WERI-Rb-1 (cell line): Measurements from ENCODE around the gene DNAAF5.
A peak's percentile ranks its signal among the peaks of the same experiment; 100 is the strongest.

ENCODE experiments used
- DNase-seq: peaks from one replicate; pipeline ENCODE4 v3.0.0-alpha.2; 2020
- H3K27ac ChIP-seq: fragments of 250-450 bp; sonication (Bioruptor Pico); 2 replicates; pipeline ENCODE4 v1.5.1; 2020; ENCODE audit warnings: mild to moderate bottlenecking, moderate library complexity
- H3K27me3 ChIP-seq: fragments of 250-450 bp; sonication (Bioruptor Pico); 2 replicates; pipeline ENCODE4 v1.5.1; 2021; ENCODE audit warnings: mild to moderate bottlenecking, low read depth, moderate library complexity; ENCODE audit not compliant: insufficient read depth, severe bottlenecking
- H3K36me3 ChIP-seq: fragments of 250-450 bp; sonication (Bioruptor Pico); 2 replicates; pipeline ENCODE4 v1.5.1; 2020; ENCODE audit warnings: mild to moderate bottlenecking, moderate library complexity
- H3K4me3 ChIP-seq: 2 replicates; pipeline ENCODE4 v1.5.1; 2011; ENCODE audit warnings: low read depth, mild to moderate bottlenecking, control low read depth, low read length
- H3K9me3 ChIP-seq: fragments of 250-450 bp; sonication (Bioruptor Pico); 2 replicates; pipeline ENCODE4 v1.5.1; 2021; ENCODE audit warnings: mild to moderate bottlenecking, moderate library complexity; ENCODE audit not compliant: severe bottlenecking
- CTCF ChIP-seq: IDR thresholded peaks from 2 replicates; pipeline ENCODE4 v1.5.1; 2011; ENCODE audit warnings: low read depth, mild to moderate bottlenecking, control low read depth, inconsistent platforms, low read length

Gene DNAAF5

GRCh38 chr7:729140-730000 is 2.9 kb downstream of the DNAAF5 start:
- Histone ChIP-seq H3K4me3 (no peak overlapping the region), H3K9me3 (peaks cover 5% of the 10 kb centered on the region), H3K27ac (no peak overlapping the region), H3K36me3 (peaks cover 47% of the 10 kb centered on the region), H3K27me3 (no peaks in the 10 kb centered on the region)
- DNase-seq = no peak
- TF ChIP-seq CTCF = no peak

- H3K4me3 ChIP-seq = no peak overlapping the region
- no peak for TF ChIP-seq CTCF
- H3K36me3 ChIP-seq = peaks cover 50% of the 10 kb centered on the region
- H3K9me3 ChIP-seq = peaks cover 8% of the 10 kb centered on the region
- DNase-seq = no peak
- no peaks in the 10 kb centered on the region for H3K27me3 ChIP-seq
- H3K27ac ChIP-seq = no peak overlapping the region
Observed at GRCh38 chr7:730501-731439, 4.3 kb downstream of the DNAAF5 start.

DNA sequence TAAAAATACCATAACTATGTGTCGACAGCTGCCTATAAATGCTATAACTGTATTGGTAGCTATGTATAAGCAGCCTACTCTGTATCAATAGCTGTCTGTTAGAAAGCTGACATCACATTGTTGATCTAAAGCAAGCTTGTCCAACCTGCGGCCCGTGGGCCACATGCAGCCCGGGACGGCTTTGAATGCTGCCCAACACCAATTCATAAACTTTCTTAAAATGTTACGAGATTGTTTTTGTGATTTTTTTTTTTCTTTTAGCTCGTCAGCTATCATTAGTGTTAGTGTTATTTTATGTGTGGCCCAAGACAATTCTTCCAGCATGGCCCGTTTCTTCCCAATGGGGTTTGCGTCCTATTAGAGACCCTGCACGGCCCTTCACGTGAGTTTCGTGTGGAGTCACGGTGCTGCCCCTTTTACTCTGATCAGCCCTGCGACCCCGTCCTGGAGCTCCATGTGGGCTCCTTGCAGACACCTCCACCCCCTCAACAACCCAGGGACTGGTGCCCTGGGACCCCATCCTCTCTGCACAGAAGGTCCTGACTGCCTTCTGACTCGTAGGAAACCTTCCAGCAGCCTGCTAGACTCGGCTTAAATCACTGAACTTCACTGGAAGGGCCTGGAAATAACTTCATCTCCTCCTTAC is 5.1 kb downstream of the DNAAF5 start:
- peak; percentile 3 for DNase-seq
- Histone ChIP-seq H3K36me3 (peaks cover 50% of the 10 kb centered on the region), H3K27me3 (no peaks in the 10 kb centered on the region), H3K27ac (peak overlapping the region; percentile 21; the same call in 1 of the 2 replicates), H3K9me3 (peaks cover 8% of the 10 kb centered on the region), H3K4me3 (no peak overlapping the region)
- TF ChIP-seq CTCF = no peak

GRCh38 chr7:732094-732541 is 5.6 kb downstream of the DNAAF5 start:
- Histone ChIP-seq H3K27me3 (no peaks in the 10 kb centered on the region), H3K9me3 (peaks cover 8% of the 10 kb centered on the region), H3K36me3 (peaks cover 50% of the 10 kb centered on the region), H3K4me3 (no peak overlapping the region), H3K27ac (peak overlapping the region; percentile 21)
- DNase-seq = peak; percentile 81
- peak; percentile 81 for TF ChIP-seq CTCF

GRCh38 chr7:732556-732955 is 6.1 kb downstream of the DNAAF5 start:
- Histone ChIP-seq H3K36me3 (peaks cover 50% of the 10 kb centered on the region), H3K4me3 (no peak overlapping the region), H3K27me3 (no peaks in the 10 kb centered on the region), H3K27ac (peak overlapping the region; percentile 21), H3K9me3 (peaks cover 8% of the 10 kb centered on the region)
- DNase-seq = no peak
- no peak for TF ChIP-seq CTCF
